ENCODE data around the gene PDSS1.

- TF ChIP-seq TAF1 (IDR thresholded peaks at IDR 0.05; ENCODE audit: borderline replicate concordance, low read depth, low read length) = no peak
- no peak for TF ChIP-seq POLR2A (IDR thresholded peaks at IDR 0.05; ENCODE audit: low read depth, low read length)
These were observed 727 bp upstream of the PDSS1 start for GRCh38 chr10:26696786-26697162.

Data from GM12892 (cell line).